ENCODE results near the gene FCHSD2. TPM values are rescaled to one million over a fixed set of nuclear protein-coding genes. Genes with fewer than 3 reads are reported as not detected.
A peak's percentile ranks its signal among the peaks of the same experiment; 100 is the strongest.

FCHSD2 gene
- total and polyA plus RNA-seq, 2 donors (not counting 1 experiment from before 2014, with no cell fraction given), result 113 to 189 TPM

- H3K36me3 ChIP-seq (replicated peaks in 1 of 2; ENCODE audit: control extremely low read depth in 1 of 2, control insufficient read depth in 1 of 2, extremely low read depth in 1 of 2, insufficient read depth in 2 of 2, low read length in 1 of 2), result peaks cover 5 to 12% of the 10 kb centered on the region in 2 experiments
- Mint-ChIP-seq H3K27ac (peak overlapping the region; percentile 76), H3K4me3 (peak overlapping the region; percentile 74), H3K4me1 (peaks cover 72% of the 10 kb centered on the region), H3K9me3 (ENCODE audit: insufficient read depth) (peaks cover 4% of the 10 kb centered on the region), H3K27me3 (no peaks in the 10 kb centered on the region)
- peak overlapping the region; percentile 64 to 82 for H3K27ac ChIP-seq (ENCODE audit: low read length in 2 of 2)
- peak; percentile 79 for ATAC-seq (ENCODE audit: low read depth)
- intact Hi-C loops (cut with micrococcal nuclease), result no loop called here
- H3K27me3 ChIP-seq (replicated peaks in 1 of 4; ENCODE audit: control extremely low read depth in 1 of 4, control insufficient read depth in 3 of 4, insufficient read depth in 4 of 4, low read length in 3 of 4), result no peaks in the 10 kb centered on the region
- H3K9me3 ChIP-seq (ENCODE audit: control extremely low read depth in 1 of 3, control insufficient read depth in 2 of 3, insufficient read depth in 1 of 3, low read length in 2 of 3), result peaks cover 0 to under 1% (median 0%) of the 10 kb centered on the region in 3 donors
- ChIA-PET POLR2A (interaction anchor here (0.6 kb wide), 1 partner anchor 138 kb away, joined by 7 read pairs; no protein-coding TSS in a partner anchor), CTCF (interaction anchor here (2.2 kb wide), 1 partner anchor 28 kb away, joined by 6 read pairs; no protein-coding TSS in a partner anchor)
- H3K4me2 ChIP-seq (replicated peaks; ENCODE audit: low read depth, low read length, poor library complexity, severe bottlenecking), result peak overlapping the region; percentile 64
- no peak overlapping the region for H2AFZ ChIP-seq (ENCODE audit: insufficient read depth, low read depth, low read length, poor library complexity, severe bottlenecking)
- H3K79me2 ChIP-seq (ENCODE audit: control insufficient read depth, insufficient read depth, low read length), result peaks cover 96% of the 10 kb centered on the region
- DNase-seq, result peak; percentile 73
- peaks cover 58 to 65% of the 10 kb centered on the region in 2 donors for H3K4me1 ChIP-seq (ENCODE audit: control insufficient read depth in 2 of 2, insufficient read depth in 2 of 2, low read length in 2 of 2)
- no peaks in the 10 kb centered on the region for H4K20me1 ChIP-seq (ENCODE audit: control insufficient read depth, insufficient read depth, low read length, poor library complexity, severe bottlenecking)
- TF ChIP-seq, protein P1, sequence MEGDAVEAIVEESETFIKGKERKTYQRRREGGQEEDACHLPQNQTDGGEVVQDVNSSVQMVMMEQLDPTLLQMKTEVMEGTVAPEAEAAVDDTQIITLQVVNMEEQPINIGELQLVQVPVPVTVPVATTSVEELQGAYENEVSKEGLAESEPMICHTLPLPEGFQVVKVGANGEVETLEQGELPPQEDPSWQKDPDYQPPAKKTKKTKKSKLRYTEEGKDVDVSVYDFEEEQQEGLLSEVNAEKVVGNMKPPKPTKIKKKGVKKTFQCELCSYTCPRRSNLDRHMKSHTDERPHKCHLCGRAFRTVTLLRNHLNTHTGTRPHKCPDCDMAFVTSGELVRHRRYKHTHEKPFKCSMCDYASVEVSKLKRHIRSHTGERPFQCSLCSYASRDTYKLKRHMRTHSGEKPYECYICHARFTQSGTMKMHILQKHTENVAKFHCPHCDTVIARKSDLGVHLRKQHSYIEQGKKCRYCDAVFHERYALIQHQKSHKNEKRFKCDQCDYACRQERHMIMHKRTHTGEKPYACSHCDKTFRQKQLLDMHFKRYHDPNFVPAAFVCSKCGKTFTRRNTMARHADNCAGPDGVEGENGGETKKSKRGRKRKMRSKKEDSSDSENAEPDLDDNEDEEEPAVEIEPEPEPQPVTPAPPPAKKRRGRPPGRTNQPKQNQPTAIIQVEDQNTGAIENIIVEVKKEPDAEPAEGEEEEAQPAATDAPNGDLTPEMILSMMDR (IDR thresholded peaks at IDR 0.05), result no peak
- no peak for TF ChIP-seq EZH2 (IDR thresholded peaks at IDR 0.05; ENCODE audit: borderline replicate concordance, insufficient read depth, low read depth, low read length, poor library complexity, severe bottlenecking)
- peak overlapping the region; percentile 32 for H3K9ac ChIP-seq (ENCODE audit: low read length)
- H3K4me3 ChIP-seq (ENCODE audit: control extremely low read depth in 1 of 5, extremely low read depth in 1 of 5, insufficient read depth in 1 of 5, low read depth in 2 of 5, low read length in 4 of 5), result peak overlapping the region in 1 of 5 experiments; percentile 37
These were observed 190.2 kb downstream of the FCHSD2 start for GRCh38 chr11:72951888-72952287.

DNA sequence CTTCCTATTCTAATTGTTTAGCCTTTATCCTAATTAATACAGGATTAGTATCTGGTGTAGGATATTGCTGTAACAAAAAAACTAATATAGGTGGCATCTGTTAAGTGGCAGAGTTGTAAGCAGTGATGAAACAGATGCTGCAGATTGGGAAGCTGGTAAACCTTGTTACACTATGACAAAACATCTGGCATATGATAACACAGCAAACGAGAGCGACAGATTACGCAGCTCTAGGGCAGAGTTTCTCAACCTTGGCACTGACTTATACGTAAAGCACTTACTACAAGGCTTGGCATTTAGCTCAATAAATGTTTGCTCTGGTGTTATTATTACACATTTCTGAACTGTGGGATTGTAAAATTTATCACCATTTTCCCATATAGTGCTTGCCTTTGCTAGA is 190.9 kb downstream of the FCHSD2 start:
- ATAC-seq (ENCODE audit: low read depth) (no peak), DNase-seq (no peak)
- intact Hi-C loops (cut with micrococcal nuclease), result no loop called here
- Histone ChIP-seq H3K9ac (ENCODE audit: low read length) (peak overlapping the region; percentile 32), H2AFZ (ENCODE audit: insufficient read depth, low read depth, low read length, poor library complexity, severe bottlenecking) (no peak overlapping the region), H4K20me1 (ENCODE audit: control insufficient read depth, insufficient read depth, low read length, poor library complexity, severe bottlenecking) (no peaks in the 10 kb centered on the region), H3K4me2 (replicated peaks; ENCODE audit: low read depth, low read length, poor library complexity, severe bottlenecking) (peak overlapping the region; percentile 64), H3K36me3 (replicated peaks in 1 of 2; ENCODE audit: control extremely low read depth in 1 of 2, control insufficient read depth in 1 of 2, extremely low read depth in 1 of 2, insufficient read depth in 2 of 2, low read length in 1 of 2) (peaks cover 7 to 17% of the 10 kb centered on the region in 2 experiments), H3K4me1 (ENCODE audit: control insufficient read depth in 2 of 2, insufficient read depth in 2 of 2, low read length in 2 of 2) (peaks cover 53 to 60% of the 10 kb centered on the region in 2 donors), H3K9me3 (ENCODE audit: control extremely low read depth in 1 of 3, control insufficient read depth in 2 of 3, insufficient read depth in 1 of 3, low read length in 2 of 3) (peaks cover 0 to 3% (median 0%) of the 10 kb centered on the region in 3 donors), H3K4me3 (ENCODE audit: control extremely low read depth in 1 of 5, extremely low read depth in 1 of 5, insufficient read depth in 1 of 5, low read depth in 2 of 5, low read length in 4 of 5) (peak overlapping the region in 1 of 5 experiments; percentile 37), H3K27me3 (replicated peaks in 1 of 4; ENCODE audit: control extremely low read depth in 1 of 4, control insufficient read depth in 3 of 4, insufficient read depth in 4 of 4, low read length in 3 of 4) (no peaks in the 10 kb centered on the region), H3K27ac (ENCODE audit: low read length in 2 of 2) (peak overlapping the region; percentile 64 to 82), H3K79me2 (ENCODE audit: control insufficient read depth, insufficient read depth, low read length) (peaks cover 96% of the 10 kb centered on the region)
- Mint-ChIP-seq H3K9me3 (ENCODE audit: insufficient read depth) (peaks cover 4% of the 10 kb centered on the region), H3K4me3 (peak overlapping the region; percentile 74), H3K27ac (peak overlapping the region; percentile 76), H3K27me3 (no peaks in the 10 kb centered on the region), H3K4me1 (peaks cover 67% of the 10 kb centered on the region)
- POLR2A ChIA-PET, result no interaction called here
- CTCF ChIA-PET, result interaction anchor here (1.1 to 2.2 kb wide), 2 partner anchors 27 to 233 kb away, joined by 5 to 6 read pairs; no protein-coding TSS in a partner anchor
- TF ChIP-seq, protein P1 (IDR thresholded peaks at IDR 0.05), result no peak
- no peak for TF ChIP-seq EZH2 (IDR thresholded peaks at IDR 0.05; ENCODE audit: borderline replicate concordance, insufficient read depth, low read depth, low read length, poor library complexity, severe bottlenecking)
- WGBS (ENCODE audit: insufficient coverage), result no CpG with 5 or more reads among the region's 4 CpGs

All from B cell (primary cell).